GM21423 (cell line): ENCODE measurements around the gene MAPKBP1.

ENCODE experiments used
- ATAC-seq: cut with Tn5 transposase; IDR thresholded peaks from one replicate; pipeline ENCODE4 v1.9.1; 2021; ENCODE audit warnings: mild to moderate bottlenecking, moderate library complexity; ENCODE audit not compliant: unreplicated experiment

MAPKBP1 gene

DNA sequence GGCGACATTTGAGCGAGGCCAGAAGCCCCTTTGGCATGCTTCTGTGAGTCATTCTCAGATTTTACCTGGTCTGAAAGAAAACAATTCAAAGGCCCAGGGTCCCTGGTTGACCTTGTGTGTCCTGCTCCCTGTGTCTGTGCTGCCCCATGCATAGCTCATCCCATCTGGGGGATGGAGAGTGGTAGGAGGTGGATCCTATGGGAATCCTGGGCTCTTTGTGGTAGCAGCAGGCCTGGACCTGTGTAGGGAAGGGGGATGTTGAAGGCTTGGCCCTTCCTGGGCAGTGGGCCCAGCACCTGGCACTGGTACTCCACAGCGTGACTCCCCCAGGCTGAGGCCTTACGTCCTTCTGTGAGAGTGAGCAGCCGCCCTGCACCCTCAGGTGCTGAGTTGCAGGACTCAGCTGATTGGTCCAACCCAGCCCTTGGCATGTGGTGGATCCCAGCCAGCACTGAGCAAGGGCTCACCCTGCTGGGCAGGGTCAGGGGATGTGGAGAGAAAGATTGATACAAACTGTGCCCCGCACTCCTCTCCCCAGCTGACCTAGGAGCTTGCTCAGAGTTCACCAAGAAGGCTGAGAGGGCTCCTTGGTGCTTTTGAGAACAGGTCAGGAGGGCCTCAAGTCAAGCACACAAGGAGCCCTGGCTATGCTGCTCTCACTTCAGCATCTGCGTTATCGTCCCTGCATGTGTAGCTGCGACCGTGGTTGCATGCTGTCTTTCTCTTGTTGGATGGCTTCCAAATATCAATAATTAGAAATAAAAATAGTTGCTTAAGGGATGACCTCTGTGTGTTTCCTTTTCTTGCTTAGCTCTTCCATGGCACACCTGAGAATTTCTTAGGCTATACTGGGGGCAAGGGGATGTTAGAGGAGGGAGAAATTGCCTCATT lies 32.3 kb downstream of the MAPKBP1 start:
- no peak for ATAC-seq

- no peak for ATAC-seq
Measured at GRCh38 chr15:41809121-41809520, 34.8 kb downstream of the MAPKBP1 start.

- no peak for ATAC-seq
Measured at GRCh38 chr15:41809526-41810220, 35.4 kb downstream of the MAPKBP1 start.

DNA sequence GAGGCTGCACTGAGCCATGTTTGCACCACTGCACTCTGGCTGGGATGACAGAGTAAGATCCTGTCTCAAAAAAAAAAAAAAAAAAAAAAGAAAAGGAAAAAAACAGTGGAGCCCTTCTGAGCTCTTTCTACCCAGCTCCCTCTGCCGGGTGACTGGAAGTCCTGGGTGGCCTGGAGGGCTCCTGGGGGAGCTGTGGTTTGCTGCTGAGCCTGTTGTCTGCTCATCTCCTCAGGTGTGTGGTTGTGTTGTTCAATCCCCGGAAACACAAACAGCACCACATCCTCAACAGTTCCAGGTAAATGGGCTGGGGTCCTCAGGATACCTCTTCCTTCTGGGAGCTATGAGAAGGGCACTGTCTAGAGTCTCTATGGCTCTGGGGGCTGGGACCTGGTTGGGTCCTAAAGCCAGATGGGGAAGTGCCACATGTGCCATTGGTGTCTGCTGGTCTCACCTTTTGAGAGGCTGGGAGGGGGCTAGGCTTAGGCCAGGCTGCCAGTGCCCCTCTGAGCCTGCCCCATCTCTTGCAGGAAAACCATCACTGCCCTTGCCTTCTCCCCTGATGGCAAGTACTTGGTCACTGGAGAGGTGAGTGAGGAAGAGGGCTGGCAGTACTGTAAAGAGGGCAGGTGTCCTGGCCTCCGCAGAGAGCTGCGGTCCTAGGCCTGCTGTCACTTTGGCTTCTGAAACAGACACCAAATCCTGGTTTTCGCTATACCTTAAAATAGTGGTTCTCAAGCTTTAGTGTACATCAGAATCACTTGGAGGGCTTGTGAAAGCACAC lies 36.6 kb downstream of the MAPKBP1 start:
- ATAC-seq: no peak

DNA sequence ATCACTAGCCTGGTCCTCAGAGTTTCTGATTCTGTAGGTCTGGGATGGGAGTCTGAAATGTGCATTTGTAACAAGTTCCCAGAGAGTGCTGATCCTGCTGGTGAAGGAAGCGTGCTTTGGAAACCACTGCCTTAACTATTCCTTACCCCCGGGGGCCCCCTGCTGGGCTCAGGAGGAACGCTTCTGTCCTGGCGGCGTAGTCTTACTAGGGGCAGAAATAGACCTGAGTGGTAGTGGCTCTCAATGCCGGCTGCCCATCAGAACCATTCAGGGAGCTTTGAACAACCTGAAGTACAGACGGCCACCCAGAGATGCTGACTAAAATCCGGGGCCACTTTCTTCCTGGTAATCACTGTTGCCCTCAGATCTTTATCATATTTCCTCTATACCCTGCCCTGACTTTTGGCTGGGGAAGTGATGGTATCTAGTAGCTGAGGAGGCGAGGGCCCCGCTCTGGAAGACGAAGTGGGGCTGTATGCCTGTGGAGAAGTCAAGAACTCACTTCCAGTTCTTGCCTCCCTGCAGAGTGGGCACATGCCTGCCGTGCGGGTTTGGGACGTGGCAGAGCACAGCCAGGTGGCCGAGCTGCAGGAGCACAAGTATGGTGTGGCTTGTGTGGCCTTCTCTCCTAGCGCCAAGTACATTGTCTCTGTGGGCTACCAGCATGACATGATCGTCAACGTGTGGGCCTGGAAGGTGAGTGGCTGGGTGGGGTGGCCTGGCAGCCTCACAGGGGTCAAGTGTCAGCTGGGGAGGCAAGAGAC lies 37.3 kb downstream of the MAPKBP1 start:
- no peak for ATAC-seq

DNA sequence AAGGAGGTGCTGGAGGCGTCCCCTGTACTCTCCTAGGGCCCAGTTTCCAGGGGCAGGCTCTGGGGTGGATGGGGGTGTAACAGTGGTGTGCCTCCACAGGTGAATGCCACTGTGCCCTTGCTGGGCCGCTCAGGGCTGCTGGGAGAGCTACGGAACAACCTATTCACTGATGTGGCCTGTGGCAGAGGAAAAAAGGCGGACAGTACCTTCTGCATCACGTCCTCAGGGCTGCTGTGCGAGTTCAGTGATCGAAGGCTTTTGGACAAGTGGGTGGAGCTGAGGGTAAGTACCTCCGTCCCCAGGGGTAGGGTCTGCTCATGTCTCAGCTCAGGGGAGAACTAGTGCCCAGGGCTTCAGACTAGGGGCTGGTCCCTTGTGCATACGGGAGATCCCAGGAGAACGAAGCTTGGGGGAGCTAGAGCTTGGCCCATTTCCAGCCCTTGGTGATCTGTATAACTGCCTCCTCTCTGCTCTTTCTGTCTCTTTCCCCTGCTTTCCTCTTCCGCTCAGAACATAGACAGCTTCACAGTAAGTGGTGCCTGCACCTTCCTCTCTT lies 38.6 kb downstream of the MAPKBP1 start:
- ATAC-seq: no peak

GRCh38 chr15:41813426-41813825 lies 39.1 kb downstream of the MAPKBP1 start:
- no peak for ATAC-seq

DNA sequence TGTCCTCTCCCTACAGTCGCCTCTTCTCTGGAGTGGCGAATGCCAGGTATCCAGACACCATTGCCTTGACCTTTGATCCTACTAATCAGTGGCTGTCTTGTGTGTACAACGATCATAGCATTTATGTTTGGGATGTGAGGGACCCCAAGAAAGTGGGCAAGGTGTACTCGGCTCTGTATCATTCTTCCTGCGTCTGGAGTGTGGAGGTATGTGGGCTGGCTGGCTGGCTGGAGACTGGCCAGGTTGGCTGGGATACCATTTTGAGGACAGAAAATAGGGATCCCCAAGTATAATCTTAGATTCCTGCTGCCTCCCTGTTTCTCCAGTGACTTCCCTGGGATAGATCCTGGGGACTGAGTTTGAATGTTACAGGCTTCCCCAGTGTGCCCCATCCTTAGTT lies 40.2 kb downstream of the MAPKBP1 start:
- no peak for ATAC-seq

DNA sequence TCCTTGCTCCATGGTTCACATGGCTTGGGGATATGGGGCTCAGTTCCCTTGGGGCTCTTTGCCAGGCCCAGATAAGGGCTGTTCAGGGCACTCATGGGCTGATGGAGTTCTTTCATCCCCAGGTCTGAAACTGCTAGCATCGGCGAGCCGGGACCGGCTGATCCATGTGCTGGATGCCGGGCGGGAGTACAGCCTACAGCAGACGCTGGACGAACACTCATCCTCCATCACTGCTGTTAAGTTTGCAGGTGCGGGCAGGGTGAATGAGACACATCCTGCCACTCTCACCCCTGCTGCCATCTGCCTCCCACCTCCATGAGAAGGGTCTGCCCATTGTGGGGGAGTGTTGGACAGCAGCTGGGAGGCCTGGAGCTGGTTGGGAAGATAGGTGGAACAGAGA lies 42.5 kb downstream of the MAPKBP1 start:
- no peak for ATAC-seq

DNA sequence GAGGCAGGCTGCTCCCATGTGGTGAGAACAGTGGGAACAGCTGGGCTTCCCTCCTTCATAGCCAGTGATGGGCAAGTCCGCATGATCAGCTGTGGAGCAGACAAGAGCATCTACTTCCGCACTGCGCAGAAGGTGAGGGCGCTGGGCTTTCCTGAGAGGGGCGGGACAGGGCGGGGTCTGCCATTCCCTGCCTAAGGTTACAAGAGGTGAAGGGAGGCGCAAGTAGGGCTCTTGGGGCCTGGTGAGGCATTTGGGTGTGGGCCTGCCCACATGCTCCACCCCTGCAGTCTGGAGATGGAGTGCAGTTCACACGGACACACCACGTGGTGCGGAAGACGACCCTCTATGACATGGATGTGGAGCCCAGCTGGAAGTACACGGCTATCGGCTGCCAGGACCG lies 43.0 kb downstream of the MAPKBP1 start:
- ATAC-seq: no peak

DNA sequence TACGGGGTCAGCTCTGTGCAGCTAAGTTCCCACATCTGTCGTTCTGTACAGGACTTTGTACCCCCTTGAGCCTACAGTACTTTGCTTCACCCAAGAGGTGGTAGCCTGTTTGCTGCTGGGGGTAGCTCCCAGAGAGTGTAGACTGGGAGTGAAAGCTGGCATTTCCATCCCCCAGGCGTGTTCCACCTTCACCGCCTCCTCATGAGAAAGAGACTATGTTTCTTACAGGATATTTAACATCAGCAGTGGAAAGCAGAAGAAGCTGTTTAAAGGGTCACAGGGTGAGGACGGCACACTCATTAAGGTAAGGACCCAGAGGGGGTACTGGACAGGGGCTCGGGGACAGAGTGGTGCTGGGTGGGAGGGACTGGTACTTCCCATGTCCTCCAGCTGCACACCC lies 43.5 kb downstream of the MAPKBP1 start:
- ATAC-seq: no peak

DNA sequence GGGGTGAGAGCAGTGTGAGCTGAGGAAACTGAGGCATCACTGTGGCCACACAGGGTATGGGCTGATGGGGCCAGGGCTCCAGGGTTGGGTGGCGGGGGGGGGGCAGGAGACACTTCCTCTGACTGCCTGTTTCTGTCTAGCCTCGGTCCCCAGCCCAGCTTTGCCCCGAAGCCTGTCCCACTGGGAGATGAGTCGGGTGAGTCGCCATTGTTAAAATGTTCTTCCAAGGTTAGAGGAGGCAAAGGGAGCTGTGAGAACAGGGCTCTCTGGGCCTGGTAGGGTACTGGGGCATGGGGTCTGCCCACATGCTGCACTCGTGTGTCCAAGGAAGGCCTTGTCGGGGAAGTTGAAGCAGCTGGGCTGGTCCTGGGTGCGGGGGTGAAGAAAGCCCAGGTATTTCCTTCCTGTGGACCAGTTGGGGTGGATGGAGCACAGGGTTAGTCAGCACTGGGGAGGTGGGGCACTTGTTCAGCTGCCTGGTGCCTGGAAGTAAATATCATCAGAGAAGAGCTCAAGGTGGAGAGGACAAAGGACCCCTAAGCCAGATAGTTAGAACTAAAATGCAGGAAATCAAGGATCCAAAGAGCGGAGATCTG lies 45.3 kb downstream of the MAPKBP1 start:
- no peak for ATAC-seq

DNA sequence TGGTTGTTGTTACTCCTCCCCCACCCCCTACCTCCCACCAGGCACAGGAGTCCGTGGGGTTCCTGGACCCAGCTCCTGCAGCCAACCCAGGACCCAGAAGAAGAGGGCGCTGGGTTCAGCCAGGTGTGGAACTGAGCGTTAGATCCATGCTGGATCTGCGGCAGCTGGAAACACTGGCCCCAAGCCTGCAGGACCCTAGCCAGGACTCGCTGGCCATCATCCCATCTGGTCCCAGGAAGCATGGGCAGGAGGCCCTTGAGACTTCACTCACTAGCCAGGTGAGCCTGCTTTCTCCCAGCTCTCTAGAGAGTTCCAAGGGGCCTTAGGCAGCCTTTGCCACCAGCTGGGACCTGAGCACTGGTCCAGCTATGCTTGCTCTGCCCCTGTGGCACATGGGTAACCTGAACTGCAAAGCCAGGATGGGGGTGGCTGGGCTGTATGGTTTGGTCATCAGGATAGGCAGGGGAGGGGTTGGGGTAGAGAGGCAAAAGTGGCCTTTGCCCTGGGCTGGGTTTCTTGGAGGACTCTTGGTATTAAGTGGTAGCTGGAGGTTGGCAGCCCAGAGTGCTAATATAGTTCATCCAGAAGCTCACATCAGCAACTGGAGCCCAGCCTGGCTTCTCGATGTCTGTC lies 46.6 kb downstream of the MAPKBP1 start:
- ATAC-seq: no peak

GRCh38 chr15:41821831-41822230 lies 47.5 kb downstream of the MAPKBP1 start:
- no peak for ATAC-seq

GRCh38 chr15:41822471-41822870 lies 48.2 kb downstream of the MAPKBP1 start:
- ATAC-seq: no peak

DNA sequence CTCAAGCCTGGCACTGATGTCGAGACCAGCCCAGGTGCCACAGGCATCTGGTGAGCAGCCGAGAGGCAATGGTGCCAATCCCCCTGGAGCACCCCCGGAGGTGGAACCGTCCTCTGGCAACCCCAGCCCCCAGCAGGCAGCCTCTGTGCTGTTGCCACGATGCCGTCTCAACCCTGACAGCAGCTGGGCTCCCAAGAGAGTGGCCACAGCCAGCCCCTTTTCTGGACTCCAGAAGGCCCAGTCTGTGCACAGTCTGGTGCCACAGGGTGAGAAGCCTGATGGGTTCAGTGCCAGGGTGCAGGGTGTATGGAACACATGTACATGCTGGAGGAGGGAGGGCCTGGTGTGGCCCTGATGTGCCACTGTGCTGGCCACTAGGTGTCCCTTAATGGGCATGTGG lies 48.7 kb downstream of the MAPKBP1 start:
- no peak for ATAC-seq

- ATAC-seq: no peak
Measured at GRCh38 chr15:41823502-41823901, 49.2 kb downstream of the MAPKBP1 start.

- ATAC-seq: no peak
Measured at GRCh38 chr15:41824062-41824745, 49.9 kb downstream of the MAPKBP1 start.

GRCh38 chr15:41825145-41825544 lies 50.9 kb downstream of the MAPKBP1 start:
- ATAC-seq: no peak
